ENCODE results near the gene BABAM1. TPM values are rescaled to one million over a fixed set of nuclear protein-coding genes. Genes with fewer than 3 reads are reported as not detected.

BABAM1 gene
- total and polyA plus RNA-seq, 9 donors = 37.4 to 99.1 (median 57.9) TPM

- Histone ChIP-seq H3K4me1 (ENCODE audit: insufficient read depth) (no peaks in the 10 kb centered on the region), H3K27me3 (no peaks in the 10 kb centered on the region), H3K36me3 (no peaks in the 10 kb centered on the region), H3K4me3 (no peak overlapping the region), H3K27ac (no peak overlapping the region), H3K9me3 (no peaks in the 10 kb centered on the region)
- DNase-seq = peak; percentile 56 to 80 (median 78)
- WGBS, 3 donors = 18 to 23% (median 19%) methylated on average over 15 of the region's 15 CpGs
- TF ChIP-seq, protein P1, sequence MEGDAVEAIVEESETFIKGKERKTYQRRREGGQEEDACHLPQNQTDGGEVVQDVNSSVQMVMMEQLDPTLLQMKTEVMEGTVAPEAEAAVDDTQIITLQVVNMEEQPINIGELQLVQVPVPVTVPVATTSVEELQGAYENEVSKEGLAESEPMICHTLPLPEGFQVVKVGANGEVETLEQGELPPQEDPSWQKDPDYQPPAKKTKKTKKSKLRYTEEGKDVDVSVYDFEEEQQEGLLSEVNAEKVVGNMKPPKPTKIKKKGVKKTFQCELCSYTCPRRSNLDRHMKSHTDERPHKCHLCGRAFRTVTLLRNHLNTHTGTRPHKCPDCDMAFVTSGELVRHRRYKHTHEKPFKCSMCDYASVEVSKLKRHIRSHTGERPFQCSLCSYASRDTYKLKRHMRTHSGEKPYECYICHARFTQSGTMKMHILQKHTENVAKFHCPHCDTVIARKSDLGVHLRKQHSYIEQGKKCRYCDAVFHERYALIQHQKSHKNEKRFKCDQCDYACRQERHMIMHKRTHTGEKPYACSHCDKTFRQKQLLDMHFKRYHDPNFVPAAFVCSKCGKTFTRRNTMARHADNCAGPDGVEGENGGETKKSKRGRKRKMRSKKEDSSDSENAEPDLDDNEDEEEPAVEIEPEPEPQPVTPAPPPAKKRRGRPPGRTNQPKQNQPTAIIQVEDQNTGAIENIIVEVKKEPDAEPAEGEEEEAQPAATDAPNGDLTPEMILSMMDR (IDR thresholded peaks at IDR 0.05) = peak; percentile 48 to 77 (median 63)
- TF ChIP-seq EP300 (IDR thresholded peaks at IDR 0.05) (no peak), POLR2A (IDR thresholded peaks at IDR 0.05) (no peak)
- intact Hi-C loops (cut with DNase I) = no loop called here
Measured at GRCh38 chr19:17260842-17261325, 6.4 kb upstream of the BABAM1 start.

GRCh38 chr19:17262557-17262956, 4.7 kb upstream of the BABAM1 start:
- Histone ChIP-seq H3K4me3 (no peak overlapping the region), H3K9me3 (no peaks in the 10 kb centered on the region), H3K27me3 (no peaks in the 10 kb centered on the region), H3K4me1 (ENCODE audit: insufficient read depth) (no peaks in the 10 kb centered on the region), H3K27ac (no peak overlapping the region), H3K36me3 (no peaks in the 10 kb centered on the region)
- intact Hi-C loops (cut with DNase I) = no loop called here
- TF ChIP-seq, protein P1 (IDR thresholded peaks at IDR 0.05) = no peak
- DNase-seq = no peak
- WGBS, 3 donors = 35 to 49% (median 47%) methylated on average over 15 to 16 of the region's 16 CpGs

- Histone ChIP-seq H3K27ac (no peak overlapping the region), H3K36me3 (no peaks in the 10 kb centered on the region), H3K9me3 (no peaks in the 10 kb centered on the region), H3K4me3 (no peak overlapping the region), H3K27me3 (no peaks in the 10 kb centered on the region), H3K4me1 (ENCODE audit: insufficient read depth) (peaks cover 4% of the 10 kb centered on the region)
- no peak for DNase-seq
- WGBS, 3 donors = 72 to 76% (median 75%) methylated on average over 23 of the region's 23 CpGs
- TF ChIP-seq, protein P1 (IDR thresholded peaks at IDR 0.05) = no peak
- TF ChIP-seq POLR2A (IDR thresholded peaks at IDR 0.05) = no peak
- no peak for TF ChIP-seq EP300 (IDR thresholded peaks at IDR 0.05)
- intact Hi-C loops (cut with DNase I) = no loop called here
Measured at GRCh38 chr19:17263712-17264640, 3.3 kb upstream of the BABAM1 start.

DNA sequence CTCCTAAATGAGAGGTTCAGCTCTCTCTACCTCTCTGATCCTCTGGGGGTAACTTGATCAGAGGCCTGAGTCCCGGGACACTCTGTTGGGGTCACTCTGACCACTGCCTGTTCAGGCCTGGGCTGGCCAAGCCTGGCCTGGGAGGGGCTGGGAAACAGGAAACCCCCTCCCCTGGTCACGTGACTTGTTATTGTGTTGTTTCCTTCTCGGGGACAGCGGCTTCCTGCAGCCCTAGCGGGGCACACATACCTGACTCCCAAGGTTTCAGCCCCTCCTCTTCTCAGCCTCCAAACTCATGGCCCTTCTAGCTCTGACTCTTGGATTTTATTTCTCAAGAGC, 2.6 kb upstream of the BABAM1 start, which contains the start of gene USHBP1:
TSS of gene USHBP1 (minus strand) at position 105 of the 339 bp plus-strand sequence. CDS start 446 bp downstream, outside the sequence.
- Histone ChIP-seq H3K27ac (no peak within 1 kb of the TSS), H3K4me1 (ENCODE audit: insufficient read depth) (peaks cover 4% of the 10 kb centered on the region), H3K36me3 (no peaks in the 10 kb centered on the region), H3K27me3 (no peaks in the 10 kb centered on the region), H3K9me3 (no peaks in the 10 kb centered on the region), H3K4me3 (no peak within 1 kb of the TSS)
- no peak for DNase-seq
- intact Hi-C loops (cut with DNase I) = no loop called here
- 26 to 32% (median 26%) methylated on average over 5 of the region's 5 CpGs for WGBS, 3 donors
- TF ChIP-seq POLR2A (IDR thresholded peaks at IDR 0.05) = no peak
- TF ChIP-seq EP300 (IDR thresholded peaks at IDR 0.05) = no peak
- TF ChIP-seq, protein P1 (IDR thresholded peaks at IDR 0.05) = no peak

Data from ovary (tissue), 9 donors.